Bladder microvascular endothelial cell (primary cell): ENCODE results near the gene CEP104. TPM values are rescaled to one million over a fixed set of nuclear protein-coding genes. Genes with fewer than 3 reads are reported as not detected.

Experiments used
- total RNA-seq: library from RNA; depleted of rRNA; stranded (reverse); fragments of >200 nt; gene quantifications from 2 replicates; pipeline ENCODE4 v1.2.3, GENCODE V29; 2014

CEP104 gene
- 18.3 and 35.9 TPM in 2 replicates for total RNA-seq

DNA sequence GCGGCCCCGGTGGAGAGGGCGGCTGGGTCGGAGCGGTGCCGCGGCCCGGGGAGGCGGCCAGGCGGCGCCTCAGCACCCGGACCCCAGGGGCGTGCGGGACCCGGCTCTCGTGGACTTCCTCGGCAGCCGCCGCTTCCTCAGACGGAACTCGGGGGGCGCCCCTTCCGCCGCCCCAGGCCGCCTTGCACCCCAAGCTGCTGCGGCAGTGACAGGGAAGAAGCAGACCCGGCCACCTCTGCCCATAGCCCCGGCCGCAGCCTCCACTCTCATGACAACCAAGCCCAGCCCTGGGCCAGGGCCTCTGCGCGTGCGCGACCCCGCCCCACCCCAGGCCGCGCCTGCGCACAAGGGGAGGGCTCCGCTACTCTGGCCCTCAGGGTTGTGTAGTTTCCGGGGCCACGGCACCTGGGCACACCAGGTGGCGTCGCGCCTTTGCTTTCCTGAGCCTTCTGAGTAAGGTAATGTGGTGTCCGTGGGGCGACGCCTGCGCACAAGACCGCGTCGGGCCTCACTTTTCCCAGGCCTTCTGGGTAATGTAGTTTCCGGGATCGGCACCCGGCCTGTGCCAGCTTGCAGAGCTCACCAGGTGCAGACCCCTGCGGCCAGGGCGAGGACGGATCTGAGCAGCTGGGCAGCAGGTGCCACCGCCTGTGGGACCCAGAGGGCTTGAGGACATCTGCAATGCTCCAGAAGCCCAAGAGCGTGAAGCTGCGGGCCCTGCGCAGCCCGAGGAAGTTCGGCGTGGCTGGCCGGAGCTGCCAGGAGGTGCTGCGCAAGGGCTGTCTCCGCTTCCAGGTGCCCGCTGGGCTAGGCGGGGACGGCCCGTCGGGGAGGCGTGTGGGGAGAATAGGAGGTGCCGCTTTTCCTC lies at the start of gene CEP104, which contains the start of gene DFFB:
CEP104 (minus strand) TSS at position 289 of the 868 bp plus-strand sequence. CDS start 4,804 bp downstream, outside the sequence.
DFFB (plus strand) TSS at position 554 of the 868 bp plus-strand sequence; CDS start at position 682, 128 bp downstream.

DNA sequence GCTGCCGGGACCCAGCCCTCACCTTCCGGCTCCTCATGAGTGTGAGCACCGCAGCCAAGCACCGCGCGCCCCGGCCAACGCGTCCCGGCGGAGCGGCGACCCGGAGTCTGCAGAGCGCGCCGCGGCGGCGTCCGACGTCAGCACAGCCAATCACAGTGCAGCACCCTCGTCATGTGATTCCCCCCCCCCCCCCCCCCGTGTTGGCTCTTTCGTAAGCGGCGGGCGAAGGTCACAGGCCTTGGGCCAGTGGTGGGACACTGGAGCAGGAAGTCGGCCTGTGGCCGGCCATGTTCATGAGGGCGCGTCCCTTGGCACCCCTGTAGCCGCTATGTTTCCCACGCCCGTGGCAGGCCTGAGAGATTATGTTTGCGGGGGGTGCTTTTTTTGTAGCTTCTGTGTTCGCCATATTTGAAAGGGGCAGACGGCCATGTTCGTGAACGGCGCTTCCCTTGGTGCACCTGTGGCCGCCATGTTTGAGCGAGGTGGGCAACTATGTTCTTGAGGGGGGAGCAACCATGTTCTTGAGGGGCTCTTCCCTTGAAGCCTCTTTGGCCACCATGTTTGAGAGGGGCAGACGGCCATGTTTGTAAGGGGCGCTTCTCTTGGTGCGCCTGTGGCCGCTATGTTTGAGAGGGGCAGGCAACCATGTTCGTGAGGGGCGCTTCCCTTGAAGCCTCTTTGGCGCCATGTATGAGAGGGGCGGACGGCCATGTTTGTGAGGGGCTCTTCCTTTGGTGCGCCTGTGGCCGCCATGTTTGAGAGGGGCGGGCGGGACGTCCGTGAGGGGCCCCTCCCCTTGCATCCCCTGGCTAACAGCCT lies 43.3 kb upstream of the CEP104 start, which contains the start of gene C1orf174:
C1orf174 (minus strand) TSS at position 123 of the 819 bp plus-strand sequence; CDS start at position 37, 86 bp downstream.

DNA sequence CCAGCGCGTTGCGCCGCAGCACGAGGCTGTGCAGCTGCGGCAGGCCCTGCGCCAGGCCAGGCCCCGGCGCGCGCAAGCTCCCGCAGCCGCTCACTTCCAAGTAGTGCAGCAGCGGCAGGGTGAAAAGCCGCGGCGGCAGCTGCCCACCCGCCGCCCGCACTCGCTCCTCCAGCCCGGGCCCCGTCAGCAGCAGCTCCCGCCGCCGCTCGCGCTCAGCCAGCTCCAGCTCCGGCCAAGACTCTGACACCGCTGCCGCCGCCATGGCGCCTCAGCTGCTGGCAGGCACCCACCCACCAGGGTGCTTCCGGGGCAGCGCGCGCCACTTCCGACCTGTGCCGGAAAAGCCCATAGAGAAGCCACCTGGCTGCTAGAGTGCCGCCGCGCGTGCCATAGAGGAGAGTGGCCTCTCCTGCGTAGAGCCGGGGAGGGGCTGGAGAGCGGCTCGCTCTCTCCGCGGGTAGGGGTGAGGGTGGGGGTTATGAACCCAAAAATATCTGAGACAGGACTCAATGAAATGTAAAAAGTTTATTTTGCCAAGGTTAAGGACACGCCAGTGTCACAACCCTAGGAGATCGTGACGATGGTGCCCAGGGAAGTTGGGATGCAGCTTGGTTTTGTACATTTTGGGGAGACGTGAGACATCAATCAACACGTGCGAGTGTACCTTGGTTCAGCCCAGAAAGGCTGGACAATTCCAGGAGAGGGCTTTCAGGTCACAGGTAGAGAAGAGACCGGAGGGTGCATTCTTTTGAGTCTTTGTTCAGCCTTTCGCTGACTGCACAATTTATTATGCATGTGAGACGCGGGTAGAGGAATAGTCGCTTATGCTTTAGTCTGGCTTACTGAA lies 60.6 kb downstream of the CEP104 start, which contains the start of gene LRRC47:
LRRC47 (minus strand) TSS at position 284 of the 847 bp plus-strand sequence; CDS start at position 262, 22 bp downstream.

DNA sequence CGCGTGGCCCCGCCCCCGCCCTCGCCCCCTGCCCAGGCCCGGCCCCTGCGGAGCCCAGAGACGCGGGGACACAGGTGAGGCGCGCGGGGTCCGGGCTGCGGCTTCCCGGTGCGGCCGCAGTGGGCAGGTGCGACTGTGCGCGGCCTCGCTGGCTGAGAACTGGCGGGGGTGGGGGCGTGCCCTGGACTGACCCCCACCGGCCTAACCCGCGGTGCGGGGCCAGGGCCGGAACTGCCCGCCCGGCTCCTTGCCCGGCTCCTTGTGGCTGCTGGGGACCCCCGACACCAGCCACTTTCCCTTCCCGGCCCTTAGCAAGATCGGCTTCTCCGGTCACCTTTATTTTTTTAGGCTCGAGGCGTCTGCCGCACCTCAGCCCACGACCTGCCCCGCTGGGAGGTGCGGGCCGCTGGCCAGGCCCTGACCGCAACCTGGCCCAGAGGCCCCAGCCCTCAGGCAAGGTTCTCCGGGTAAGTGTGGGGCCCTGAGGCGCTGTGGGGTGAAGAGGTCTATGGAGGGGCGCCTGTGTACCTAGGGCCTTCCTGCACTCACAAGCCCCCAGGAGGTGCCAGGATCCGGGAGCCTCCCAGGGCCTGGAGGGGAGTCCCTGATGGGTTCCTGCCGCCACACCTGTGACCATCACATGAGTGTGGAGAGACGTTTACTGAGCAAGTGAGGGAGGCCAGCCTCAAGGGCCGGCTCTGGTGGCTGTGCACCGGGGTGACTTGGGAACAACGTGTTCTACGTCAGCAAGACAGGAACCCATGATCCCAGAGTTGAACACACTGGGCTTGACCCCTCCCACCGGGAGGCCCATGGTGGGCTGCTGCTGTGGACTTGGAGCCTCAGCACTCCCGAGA lies 84.1 kb downstream of the CEP104 start, which contains the start of gene SMIM1:
SMIM1 (plus strand) TSS at position 35 of the 857 bp plus-strand sequence. CDS start 2,625 bp downstream, outside the sequence.

Other genes starting within 250 kb of the CEP104 start
- 30.8 and 274 TPM in 2 replicates for gene MEGF6, start 245.7 kb downstream of the CEP104 start, total RNA-seq
- 28.2 and 37.4 TPM in 2 replicates for gene TPRG1L, start 232.2 kb downstream of the CEP104 start, total RNA-seq
- 14.9 and 25.6 TPM in 2 replicates for gene WRAP73, start 207.1 kb downstream of the CEP104 start, total RNA-seq
- under 0.01 and 0.13 TPM in 2 replicates for gene TP73, start 204.7 kb downstream of the CEP104 start, total RNA-seq
- gene CCDC27, start 104.8 kb downstream of the CEP104 start, total RNA-seq, result not detected in 2 replicates
- 0.44 and 0.49 TPM in 2 replicates for gene SMIM1, start 84.5 kb downstream of the CEP104 start, total RNA-seq
- gene LRRC47, start 60.7 kb downstream of the CEP104 start, total RNA-seq, result 22.7 and 28.8 TPM in 2 replicates
- gene DFFB, start 265 bp upstream of the CEP104 start, total RNA-seq, result 6.5 and 9.4 TPM in 2 replicates
- gene C1orf174, start 43.1 kb upstream of the CEP104 start, total RNA-seq, result 20.2 and 26.3 TPM in 2 replicates